DMS114 treated with DMSO at 0.1 percent for 48 hours (cell line): ENCODE measurements around the gene MAGI1.

ENCODE experiments used
- DNase-seq: peaks from one replicate; lab custom pipeline; 2025; ENCODE audit not compliant: unreplicated experiment; lab: John Stamatoyannopoulos, UW

MAGI1 gene

DNA sequence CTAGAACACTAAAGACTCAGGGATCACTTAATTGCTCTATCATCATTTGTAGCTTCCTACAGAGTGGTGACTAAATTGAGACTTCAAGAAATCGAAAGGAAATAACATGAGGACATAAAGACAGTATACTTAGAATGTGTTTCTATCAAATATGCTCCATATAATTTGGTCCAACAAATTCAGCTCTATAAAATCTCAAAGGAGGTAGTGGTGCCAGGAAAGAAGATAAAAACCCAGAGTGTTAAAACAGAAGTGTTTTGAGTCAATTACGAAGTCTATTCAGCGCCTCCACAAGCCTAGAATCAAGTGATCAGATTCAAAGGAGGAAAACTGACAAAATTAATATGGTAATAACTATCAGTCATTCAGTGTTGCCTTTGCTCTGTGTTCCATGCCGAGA is 22.9 kb downstream of the MAGI1 start:
- DNase-seq, result no peak

DNA sequence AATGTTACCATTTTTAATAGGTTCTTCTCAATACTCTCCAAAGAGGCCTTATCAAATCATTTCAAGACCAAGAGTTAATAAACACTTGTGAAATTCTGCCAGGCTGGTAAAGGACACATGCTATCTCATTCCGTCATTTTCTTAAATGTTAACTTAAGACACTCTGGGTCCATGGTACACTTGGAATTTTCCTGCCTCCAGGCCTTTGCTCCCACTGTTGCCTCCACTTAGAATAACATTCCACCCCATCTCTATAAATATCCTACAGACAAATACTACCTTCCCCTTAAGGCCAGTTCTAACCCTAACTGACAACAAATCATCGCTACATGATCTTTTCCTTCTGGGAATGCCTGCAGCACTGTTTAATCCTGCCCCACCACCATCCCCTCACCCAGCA is 24.1 kb downstream of the MAGI1 start:
- DNase-seq, result no peak

DNA sequence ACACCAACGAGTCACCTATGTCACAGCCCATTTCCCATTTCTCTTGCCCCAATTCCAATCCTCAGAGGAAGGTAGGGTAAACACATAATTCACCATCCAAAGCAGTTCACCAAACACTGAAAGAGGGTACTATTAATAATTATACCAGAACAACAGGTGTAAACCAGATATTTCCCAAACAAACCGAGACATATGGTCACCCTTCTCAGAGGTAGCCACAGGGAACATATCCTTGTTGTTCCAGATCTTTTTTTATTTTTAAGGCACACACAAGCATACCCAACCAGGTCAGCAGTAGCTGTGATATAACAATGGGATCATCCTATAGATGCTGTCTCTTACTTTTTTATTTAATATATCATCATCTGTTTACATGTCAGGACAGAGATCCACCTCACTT is 24.7 kb downstream of the MAGI1 start:
- no peak for DNase-seq

DNA sequence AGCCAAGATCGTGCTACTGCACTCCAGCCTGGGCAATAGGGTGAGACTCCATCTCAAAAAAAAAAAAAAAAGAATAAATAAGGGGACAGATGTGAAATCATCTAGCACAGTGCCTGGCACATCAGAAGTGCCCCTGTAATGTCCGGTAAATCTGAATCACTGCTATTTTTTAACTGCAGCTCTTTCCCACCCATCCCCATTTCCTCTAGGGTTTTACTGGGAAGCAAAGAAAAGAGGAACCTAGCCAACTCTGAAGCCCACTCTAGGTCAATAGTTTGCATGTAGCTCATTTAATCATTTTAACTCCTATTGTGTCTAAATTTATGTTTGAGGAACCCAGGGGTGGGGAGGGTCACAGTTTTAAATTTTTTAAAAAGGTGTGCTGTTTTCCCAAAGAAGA is 26.0 kb downstream of the MAGI1 start:
- no peak for DNase-seq

DNA sequence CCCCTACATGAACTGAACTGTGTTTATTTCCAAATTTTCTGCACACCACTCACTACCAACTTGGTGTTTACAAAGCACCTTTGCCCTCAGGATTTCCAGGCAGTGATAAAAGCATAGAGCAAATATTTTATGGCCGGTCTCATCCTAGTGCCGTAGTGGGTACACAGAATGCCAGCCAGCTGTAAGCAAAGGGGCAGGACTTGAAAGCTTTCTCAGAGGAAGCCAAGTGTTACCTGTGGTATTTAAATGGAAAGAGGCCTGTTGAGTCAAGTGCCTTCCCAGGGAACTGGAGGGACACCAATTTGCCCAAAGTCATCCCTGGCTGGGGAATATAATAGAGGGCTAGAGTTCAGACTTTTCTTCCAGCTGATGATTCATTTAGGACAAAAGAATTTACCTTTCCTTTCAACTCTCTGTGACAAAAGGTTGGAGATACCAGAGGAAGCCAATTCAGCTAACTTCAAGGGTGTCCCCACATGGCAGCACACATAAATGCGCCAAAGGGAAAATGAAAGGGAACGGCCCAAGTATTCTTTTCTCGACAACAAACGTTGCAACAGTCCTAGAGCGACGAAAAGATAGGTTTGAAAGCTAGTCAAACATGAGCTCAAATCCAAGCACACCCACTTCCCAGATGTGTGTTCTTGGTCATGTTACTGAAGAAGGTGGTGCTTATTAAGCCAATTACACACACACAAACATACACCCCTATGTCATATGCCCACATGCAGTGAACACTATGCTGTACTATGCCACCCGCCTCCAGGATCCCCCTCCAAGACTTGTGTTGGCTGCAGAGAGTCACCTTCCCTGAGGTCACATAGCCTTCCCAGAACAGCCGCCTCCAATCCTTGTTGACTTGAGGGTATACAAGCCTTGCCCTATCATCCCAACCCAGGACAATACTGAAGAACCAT is 27.7 kb downstream of the MAGI1 start:
- DNase-seq, result no peak

DNA sequence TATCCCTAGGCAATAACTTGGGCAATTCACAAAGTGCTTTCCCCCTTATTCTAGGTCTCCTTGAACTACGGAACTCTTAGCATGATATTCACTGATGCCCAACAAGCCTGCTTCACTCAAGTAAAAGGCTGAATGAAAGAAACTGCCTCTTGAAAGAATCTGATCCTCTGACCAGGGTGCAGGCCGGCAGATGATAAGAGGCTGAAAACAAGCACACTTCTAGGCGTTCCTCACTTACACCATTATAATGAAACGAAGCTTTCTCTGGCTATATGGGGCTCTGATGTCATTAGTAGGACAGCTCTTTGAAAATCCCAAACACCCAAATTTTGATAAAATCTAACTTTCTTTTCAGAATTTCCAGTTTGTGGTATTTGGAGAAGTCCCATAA is 28.4 kb downstream of the MAGI1 start:
- DNase-seq, result no peak

DNA sequence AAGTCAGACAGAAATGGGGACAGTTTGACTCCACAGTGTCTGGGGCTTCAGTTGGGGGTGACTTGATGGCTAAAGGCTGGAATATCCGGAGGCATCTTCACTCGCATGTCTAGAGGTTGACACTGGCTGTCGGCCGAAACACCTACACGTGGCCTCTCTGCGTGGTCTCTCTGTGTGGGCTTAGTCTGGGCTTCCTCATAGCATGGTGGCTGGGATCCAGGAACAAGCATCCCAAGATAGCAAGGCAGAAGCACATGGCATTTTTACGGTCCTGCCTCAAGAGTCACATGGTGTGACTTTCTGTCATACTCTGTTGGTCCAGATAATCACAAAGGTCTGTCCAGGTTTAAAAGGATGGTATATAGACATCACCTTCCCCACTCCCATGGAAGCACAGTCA is 34.5 kb downstream of the MAGI1 start:
- no peak for DNase-seq

DNA sequence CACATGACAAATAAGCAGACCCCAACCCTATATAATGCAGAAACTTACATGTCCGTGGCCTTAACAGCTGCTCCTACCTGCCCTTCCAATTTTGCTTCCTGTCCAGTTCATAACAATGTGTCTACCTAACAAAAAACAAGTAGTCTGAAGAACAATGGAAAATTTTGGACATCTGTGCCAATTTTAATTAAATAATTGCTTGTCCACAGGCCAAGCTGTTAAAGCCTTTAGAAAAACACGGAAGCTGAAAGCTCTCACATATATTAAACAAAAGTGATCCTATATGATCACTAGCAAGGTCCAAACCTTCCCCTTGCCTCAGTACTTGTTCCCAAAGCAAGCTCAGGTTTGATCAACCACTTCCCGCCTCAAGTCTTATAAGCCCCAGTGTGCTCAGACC is 37.1 kb downstream of the MAGI1 start:
- no peak for DNase-seq

DNA sequence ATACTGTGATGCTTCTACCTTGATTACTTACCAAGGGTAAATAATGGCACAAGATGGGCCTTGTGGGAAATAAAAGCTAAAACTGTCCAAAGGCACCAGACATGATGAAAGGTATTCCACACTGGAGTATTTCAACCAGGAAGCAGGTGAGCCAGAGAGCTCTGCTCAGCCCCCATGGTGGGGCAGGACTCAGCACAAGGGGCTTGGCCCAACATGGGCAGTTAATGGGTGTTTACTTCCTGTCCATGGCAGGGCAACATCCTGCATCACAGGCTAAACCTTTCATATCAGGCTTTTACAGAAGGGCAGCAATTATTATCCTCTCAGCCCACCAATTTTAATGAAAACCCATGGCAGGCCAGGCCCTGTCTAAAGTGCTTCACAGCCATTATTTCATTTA is 38.2 kb downstream of the MAGI1 start:
- no peak for DNase-seq

DNA sequence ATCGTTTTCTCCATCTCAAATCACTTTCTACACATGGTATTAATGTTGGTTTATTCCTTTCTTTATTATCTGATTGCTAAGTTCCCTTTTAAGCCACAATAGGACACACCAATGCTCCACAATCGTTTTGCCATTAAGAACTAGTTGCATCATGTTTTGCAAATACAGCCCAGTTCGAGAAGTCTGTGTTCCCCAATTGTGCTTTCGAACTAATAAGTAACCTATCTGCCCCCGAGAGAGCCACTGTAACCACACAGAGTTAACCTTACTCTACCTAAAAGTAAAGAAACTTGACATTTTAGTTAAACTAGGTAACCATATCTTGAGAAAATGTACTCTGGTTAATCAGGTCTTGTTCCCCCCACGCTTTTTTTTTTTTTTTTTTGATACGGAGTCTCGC is 39.1 kb downstream of the MAGI1 start:
- no peak for DNase-seq

DNA sequence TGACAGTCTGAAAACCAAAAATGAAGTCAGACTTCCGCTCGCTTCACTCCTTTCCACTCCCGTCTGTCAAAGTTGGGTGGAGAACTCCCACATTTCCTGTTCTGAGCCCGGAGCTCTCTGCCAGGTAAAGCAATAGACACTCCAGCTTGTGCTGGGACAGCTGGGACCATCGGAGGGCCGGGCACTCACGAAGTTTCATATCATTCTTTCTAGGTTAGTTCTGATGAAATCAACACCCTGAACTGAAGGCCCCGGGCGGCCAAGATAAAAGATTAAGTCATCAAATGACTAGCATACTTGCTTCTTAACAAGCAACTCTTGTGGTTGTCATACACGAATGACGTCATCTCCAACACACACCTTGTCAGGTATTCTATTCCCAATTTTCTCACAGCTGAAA is 42.1 kb downstream of the MAGI1 start:
- no peak for DNase-seq

DNA sequence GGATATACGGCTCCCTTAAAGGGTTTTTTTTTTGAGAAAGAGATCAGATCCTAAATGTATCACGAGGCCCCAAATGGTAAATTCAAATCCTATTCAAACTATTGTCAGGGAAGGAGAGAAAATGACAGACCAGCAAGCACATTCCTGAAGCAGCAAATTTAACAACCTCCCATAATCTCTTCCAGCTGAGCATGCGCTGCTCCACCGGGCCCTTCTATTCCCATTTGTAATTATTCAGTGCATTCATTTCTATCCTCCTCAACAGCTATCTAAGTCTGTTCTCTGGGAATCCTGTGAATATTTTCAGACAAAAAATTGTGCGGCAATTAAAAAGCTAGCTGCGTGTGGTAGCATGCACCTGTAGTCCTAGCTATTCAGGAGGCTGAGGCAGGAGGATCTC is 43.2 kb downstream of the MAGI1 start:
- no peak for DNase-seq

DNA sequence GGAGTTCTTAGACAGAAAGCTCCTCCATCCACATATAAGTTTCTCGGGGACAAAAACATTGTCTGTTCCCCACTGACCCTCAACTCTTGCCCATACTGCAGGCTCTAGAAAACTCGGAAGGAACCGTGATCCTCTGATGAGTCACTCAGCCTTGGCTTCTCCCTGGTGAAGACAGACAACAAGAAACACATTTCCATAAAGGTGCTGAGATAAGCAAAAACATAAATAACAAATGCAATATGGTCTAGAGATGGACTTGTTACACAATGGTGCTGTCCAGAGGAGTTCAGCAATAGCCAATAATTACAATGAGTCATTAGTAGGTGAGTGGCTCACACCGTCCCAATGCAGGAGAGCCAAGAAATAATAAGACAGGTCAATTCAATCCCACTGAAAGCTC is 43.7 kb downstream of the MAGI1 start:
- no peak for DNase-seq

DNA sequence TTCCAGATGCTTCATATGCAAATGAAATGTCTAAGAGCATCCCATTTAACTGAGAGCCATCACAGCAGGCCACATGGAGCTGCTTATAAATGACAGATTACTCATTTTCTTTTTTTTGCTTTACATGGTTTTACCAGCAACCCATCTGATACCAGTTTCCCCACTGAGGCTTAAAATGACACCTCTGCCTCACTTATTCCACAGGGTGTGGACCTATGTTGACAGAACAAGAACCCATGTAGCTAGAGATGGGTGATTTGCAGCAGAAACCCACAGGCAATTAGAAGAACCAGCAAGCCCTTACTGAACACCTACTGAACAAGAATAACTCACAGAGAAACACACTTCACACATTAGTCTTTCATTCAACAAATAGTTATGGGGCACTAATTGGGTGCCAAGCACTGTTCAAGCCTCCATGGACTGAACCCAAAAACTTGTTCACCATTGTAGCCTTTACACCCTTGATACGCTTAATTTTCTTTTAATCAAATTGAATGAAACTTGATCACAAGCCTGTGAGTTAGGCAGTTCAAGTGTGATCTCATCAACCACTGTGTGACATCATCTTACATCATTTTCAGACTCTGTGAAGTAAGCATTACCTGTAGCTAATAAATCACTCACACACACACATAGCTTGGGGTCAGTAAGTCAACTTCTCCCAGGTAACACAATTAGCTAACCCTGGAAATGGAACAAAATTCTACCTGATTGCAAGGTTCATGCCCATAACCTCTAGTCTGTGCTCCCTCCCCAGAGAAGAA is 45.4 kb downstream of the MAGI1 start:
- DNase-seq, result no peak

DNA sequence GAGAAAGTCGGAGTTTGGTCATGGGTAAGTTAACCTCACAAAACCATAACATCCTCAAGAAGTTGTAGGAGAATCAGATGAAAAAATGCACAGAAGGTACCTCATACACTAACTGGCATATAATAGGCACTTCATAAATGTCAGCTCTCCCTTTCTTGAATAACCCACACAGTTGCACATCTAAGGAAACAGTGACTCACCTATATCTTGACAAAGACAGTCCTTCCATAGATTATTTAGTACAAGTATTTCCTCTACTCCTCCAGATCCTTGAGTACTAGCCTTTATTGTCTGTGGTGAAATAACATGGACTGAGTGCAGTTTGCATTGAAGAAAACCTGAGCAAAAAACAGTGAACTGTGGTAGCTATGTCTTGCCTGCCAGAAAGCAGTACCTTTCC is 46.6 kb downstream of the MAGI1 start:
- no peak for DNase-seq

DNA sequence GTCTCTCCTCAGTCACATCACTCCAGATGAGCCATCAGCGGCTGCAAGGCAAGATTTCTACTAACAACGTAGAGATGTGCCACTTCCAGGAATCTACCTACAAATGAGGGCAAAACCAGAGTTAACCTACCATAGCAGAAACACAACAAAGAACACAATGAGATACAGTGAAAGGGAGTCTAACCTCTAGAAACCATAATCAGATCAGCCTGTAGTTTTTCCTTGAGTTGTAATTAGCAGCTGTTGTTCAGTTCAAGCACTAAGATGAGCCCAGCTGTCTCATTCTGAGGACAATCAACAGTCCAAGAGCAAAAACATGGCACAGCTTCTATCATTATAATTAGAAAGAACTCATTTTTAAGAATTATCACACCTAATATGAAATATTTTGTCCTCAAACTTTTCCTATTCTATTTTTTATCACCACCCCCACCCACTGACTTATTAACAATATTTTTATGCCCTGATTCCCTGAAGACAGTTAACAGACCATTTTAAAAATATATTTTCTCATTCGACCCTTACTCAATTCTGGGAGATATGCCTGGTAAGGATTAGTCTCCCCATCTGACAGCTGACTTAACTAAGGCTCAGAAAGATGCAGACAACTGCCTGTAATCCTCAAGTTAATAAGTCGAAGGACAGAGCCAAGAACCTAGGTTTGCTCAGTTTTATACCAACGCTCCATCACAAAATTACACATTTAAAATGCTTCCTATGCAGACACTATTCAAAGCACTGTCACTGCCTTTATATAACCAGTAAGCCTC is 50.1 kb downstream of the MAGI1 start:
- DNase-seq, result no peak

DNA sequence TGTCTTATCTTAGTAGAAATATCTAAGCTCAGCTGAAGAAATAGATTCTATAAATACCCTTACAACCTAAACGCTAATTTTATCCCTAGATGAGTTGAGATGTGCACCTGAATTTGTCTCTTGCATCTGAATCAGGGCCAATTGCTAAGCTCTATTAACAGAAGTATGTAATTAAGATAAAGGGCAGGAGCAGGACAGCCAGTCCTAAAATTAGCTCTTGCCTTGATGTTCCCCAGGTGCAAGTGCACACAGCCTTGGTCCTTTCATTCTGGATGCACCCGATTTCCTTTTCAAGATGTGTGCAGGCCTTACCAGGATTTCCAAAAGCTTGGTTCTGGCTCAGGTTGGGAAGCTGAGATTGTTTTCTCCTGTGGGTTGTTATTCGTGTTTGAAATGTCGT is 52.4 kb downstream of the MAGI1 start:
- no peak for DNase-seq

DNA sequence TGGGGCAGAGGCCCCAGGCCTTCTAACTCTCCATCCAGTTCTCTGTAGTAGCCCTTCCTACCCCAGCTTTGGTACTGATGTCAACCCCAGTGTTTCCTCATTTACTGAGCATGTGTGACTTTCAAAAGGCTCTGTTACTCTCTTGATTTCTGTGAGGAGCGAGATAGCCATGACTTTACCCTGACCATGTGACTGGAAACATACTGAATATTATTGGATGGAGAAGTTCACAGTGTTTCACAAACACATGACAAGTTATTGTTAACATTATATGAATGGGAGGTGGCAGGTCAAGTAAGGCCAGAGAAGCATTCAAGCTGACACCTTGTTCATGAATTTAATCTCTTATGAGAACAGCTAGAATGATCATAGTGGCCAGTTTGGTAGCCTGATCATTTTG is 53.7 kb downstream of the MAGI1 start:
- no peak for DNase-seq

DNA sequence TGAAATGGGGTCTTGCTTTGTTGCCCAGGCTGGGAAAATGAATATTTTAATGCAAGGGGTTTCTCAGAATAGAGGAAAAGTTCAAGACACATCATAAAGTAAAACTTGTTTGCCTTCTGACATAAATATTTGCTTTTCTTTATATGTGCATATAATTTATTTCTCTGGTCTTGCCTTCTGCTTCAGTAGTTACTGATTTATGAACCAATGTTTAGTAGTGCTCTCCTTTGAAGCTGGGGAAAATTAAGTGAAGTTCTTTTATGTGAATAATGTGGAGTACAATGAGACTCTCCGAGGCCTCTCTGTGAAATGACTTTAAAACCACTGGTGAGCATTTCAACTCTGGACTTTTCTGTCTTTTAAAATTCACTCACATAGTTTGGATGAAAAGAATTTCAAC is 55.6 kb downstream of the MAGI1 start:
- no peak for DNase-seq

DNA sequence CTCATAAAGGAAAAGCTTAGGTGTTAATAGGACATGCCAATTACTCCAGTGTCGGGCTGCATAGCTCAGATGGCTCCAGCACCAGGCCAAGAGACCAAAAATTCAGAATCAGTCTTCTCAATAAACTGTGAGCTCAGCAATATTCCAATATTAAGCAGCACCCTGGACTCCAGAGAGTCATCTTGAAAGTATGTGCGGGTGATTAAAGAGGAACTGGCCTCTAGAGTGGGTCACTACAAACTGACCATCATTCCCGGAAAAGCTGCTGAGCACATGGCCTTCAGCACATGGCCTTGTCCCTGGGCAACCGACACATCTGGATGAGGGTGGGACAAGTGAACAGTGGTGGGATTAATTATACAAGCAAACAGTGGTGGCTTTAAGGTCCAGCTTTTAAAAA is 59.0 kb downstream of the MAGI1 start:
- no peak for DNase-seq

DNA sequence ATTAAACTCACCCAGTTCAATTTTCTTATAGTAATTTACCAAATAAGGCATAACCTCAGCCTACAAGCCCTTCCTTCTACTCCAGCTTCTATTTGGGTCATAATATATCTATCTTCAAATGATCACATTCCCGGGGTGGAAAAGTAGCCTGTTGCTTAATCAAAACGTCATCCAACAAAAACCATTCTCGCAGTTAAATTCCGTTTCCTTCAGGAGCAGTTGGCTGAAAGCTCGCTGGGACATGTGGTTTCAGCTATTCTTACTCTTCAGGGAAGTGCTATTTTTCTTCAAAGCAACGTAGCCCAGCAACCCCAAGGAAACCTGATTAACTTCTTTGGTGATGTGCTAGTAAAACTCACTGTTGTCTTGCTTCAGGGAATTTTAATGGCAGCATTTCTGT is 59.6 kb downstream of the MAGI1 start:
- DNase-seq, result no peak

DNA sequence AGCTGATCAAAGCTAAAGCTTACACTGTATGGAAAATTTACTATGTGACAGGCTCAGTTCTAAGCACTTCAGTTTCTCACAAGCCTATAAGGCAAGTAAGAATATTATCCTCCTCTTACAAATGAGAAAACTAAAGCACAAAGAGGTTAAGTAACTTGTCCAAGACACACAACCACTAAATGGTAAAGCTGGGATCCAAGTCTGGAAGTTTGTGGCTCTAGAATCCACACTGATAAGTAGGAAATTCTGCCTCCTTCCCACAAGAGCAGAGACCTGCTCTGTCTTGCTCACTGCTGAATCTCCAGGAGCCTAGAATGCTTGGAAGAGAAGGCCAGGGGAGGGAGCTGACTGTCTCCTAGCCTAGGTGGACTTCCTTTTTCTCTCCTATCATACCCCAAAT is 60.6 kb downstream of the MAGI1 start:
- no peak for DNase-seq
